Naive thymus-derived CD4-positive, alpha-beta T cell (primary cell): ENCODE measurements around the gene DNPEP. TPM values are rescaled to one million over a fixed set of nuclear protein-coding genes. Genes with fewer than 3 reads are reported as not detected.
"Not testable (repeated sequence)": the region's sequence is repeated elsewhere in the genome, so short reads cannot be mapped to it uniquely, and the experiment has no call there.

Experiments
- ATAC-seq: fragments of 150-1000 bp; cut with Tn5 transposase; 2 replicates; pipeline ENCODE4 v1.10.0; 2021; ENCODE audit warnings: mild to moderate bottlenecking, moderate library complexity
- CTCF ChIA-PET: fragments of 350-600 bp; sonication (Branson Sonifier 250); formaldehyde crosslinking; loops from one replicate; lab custom pipeline; 2021; ENCODE audit warnings: antibody characterized with exemption; lab: Charles Lee
- POLR2A ChIA-PET: fragments of 350-600 bp; sonication (Branson Sonifier 250); formaldehyde crosslinking; loops from one replicate; lab custom pipeline; 2021; ENCODE audit warnings: antibody characterized with exemption, inconsistent platforms; lab: Charles Lee
- DNase-seq, 9 donors: peaks; one replicate each; pipeline versions ENCODE4 v3.0.0 to v3.0.0-alpha.2; 2020 to 2022; ENCODE audit warnings: mixed read lengths in 1 of 9
- H3K27ac ChIP-seq: one replicate; pipeline ENCODE4 v1.7.0; 2013; ENCODE audit warnings: mild to moderate bottlenecking, low read depth, low read length, moderate library complexity
- H3K27me3 ChIP-seq, 2 donors: one replicate each; pipeline ENCODE4 v1.7.0; 2013; ENCODE audit warnings: low read length in 2 of 2, mild to moderate bottlenecking in 2 of 2, moderate library complexity in 2 of 2; ENCODE audit not compliant: control insufficient read depth in 2 of 2, insufficient read depth in 2 of 2
- H3K36me3 ChIP-seq, 3 experiments: 1 replicate in 2 of 3; 2 replicates in 1 of 3; pipeline ENCODE4 v1.7.0; 2013; ENCODE audit warnings: low read length in 3 of 3, mild to moderate bottlenecking in 3 of 3, moderate library complexity in 1 of 3; ENCODE audit not compliant: insufficient read depth in 3 of 3, control insufficient read depth in 2 of 3
- H3K4me1 ChIP-seq, 2 donors: one replicate each; pipeline ENCODE4 v1.7.0; 2013; ENCODE audit warnings: low read length in 2 of 2, mild to moderate bottlenecking in 2 of 2, moderate library complexity in 1 of 2; ENCODE audit not compliant: control insufficient read depth in 2 of 2, insufficient read depth in 2 of 2
- H3K4me3 ChIP-seq: 2 replicates; pipeline ENCODE4 v1.7.0; 2013; ENCODE audit warnings: mild to moderate bottlenecking, low read length
- H3K9me3 ChIP-seq, 3 experiments: 1 replicate in 2 of 3; 2 replicates in 1 of 3; pipeline ENCODE4 v1.7.0; 2013; ENCODE audit warnings: low read length in 3 of 3; ENCODE audit not compliant: control insufficient read depth in 2 of 3
- H3K27ac Mint-ChIP-seq, 9 donors: one replicate each; pipeline ENCODE4 v1.8.0; 2020 to 2022; ENCODE audit warnings: mixed read lengths in 9 of 9, mild to moderate bottlenecking in 8 of 9, moderate library complexity in 5 of 9, inconsistent platforms in 2 of 9
- H3K27me3 Mint-ChIP-seq, 5 donors: one replicate each; pipeline ENCODE4 v1.8.0; 2021 to 2022; ENCODE audit warnings: mixed read lengths in 5 of 5, mild to moderate bottlenecking in 1 of 5
- H3K36me3 Mint-ChIP-seq, 5 donors: one replicate each; pipeline ENCODE4 v1.8.0; 2020 to 2022; ENCODE audit warnings: mixed read lengths in 5 of 5, mild to moderate bottlenecking in 3 of 5, inconsistent platforms in 1 of 5
- H3K4me1 Mint-ChIP-seq, 7 donors: one replicate each; pipeline ENCODE4 v1.8.0; 2020 to 2022; ENCODE audit warnings: mixed read lengths in 7 of 7, mild to moderate bottlenecking in 3 of 7, inconsistent platforms in 1 of 7
- H3K4me3 Mint-ChIP-seq, 10 donors: one replicate each; pipeline ENCODE4 v1.8.0; 2020 to 2022; ENCODE audit warnings: mild to moderate bottlenecking in 10 of 10, mixed read lengths in 10 of 10, moderate library complexity in 6 of 10, inconsistent platforms in 2 of 10
- H3K9me3 Mint-ChIP-seq, 11 donors: one replicate each; pipeline ENCODE4 v1.8.0; 2020 to 2022; ENCODE audit warnings: mixed read lengths in 11 of 11, mild to moderate bottlenecking in 4 of 11, inconsistent platforms in 1 of 11, moderate library complexity in 1 of 11
- intact Hi-C, 2 donors: fragments of 100-400 bp; cut with micrococcal nuclease; formaldehyde crosslinking; loops; one replicate each; pipeline ENCODE4 v1.15.1; 2023
- polyA plus RNA-seq, 2 donors: library from polyadenylated mRNA; unstranded; fragments of 300-500 nt; fragmentation: Illumina TruSeq; gene quantifications; one replicate each; pipeline ENCODE4 v1.2.3, GENCODE V29; 2021
- total RNA-seq, 6 experiments: library from RNA in 5 of 6; stranded (reverse) in 5 of 6; gene quantifications; 1 replicate in 5 of 6; 2 replicates in 1 of 6; pipeline ENCODE4 v1.2.3 and lab custom pipeline; 2021 to 2026

The DNPEP gene
- total and polyA plus RNA-seq, 7 experiments from 2014 or later: 57.5 to 115 (median 73.9) TPM

GRCh38 chr2:219407343-219407742, 19.6 kb upstream of the DNPEP start:
- H3K27me3 ChIP-seq, H3K36me3 ChIP-seq, H3K9me3 Mint-ChIP-seq, H3K4me1 Mint-ChIP-seq, H3K4me1 ChIP-seq, H3K27ac Mint-ChIP-seq, intact Hi-C loops, H3K9me3 ChIP-seq, H3K4me3 Mint-ChIP-seq, H3K36me3 Mint-ChIP-seq, POLR2A ChIA-PET, ATAC-seq, CTCF ChIA-PET, DNase-seq, H3K4me3 ChIP-seq, H3K27ac ChIP-seq: not testable (repeated sequence)
- peaks cover 0 to 27% (median 10%) of the 10 kb centered on the region in 5 donors for H3K27me3 Mint-ChIP-seq

- H3K27ac ChIP-seq: no peak overlapping the region
- no peaks in the 10 kb centered on the region for H3K9me3 ChIP-seq
- no peaks in the 10 kb centered on the region for H3K27me3 ChIP-seq
- DNase-seq (no peak), ATAC-seq (no peak)
- H3K4me3 Mint-ChIP-seq: no peak overlapping the region
- peaks cover 0 to 3% of the 10 kb centered on the region in 2 donors for H3K4me1 ChIP-seq
- peaks cover 0 to 8% (median 3%) of the 10 kb centered on the region in 7 donors for H3K4me1 Mint-ChIP-seq
- ChIA-PET POLR2A (no interaction called here), CTCF (no interaction called here)
- H3K36me3 ChIP-seq: no peaks in the 10 kb centered on the region
- no peak overlapping the region for H3K4me3 ChIP-seq
- no peaks in the 10 kb centered on the region for H3K36me3 Mint-ChIP-seq
- no peak overlapping the region for H3K27ac Mint-ChIP-seq
- H3K9me3 Mint-ChIP-seq: peaks cover 0 to 6% (median 0%) of the 10 kb centered on the region in 11 donors
- intact Hi-C loops: no loop called here
- peaks cover 0 to 26% (median 7%) of the 10 kb centered on the region in 5 donors for H3K27me3 Mint-ChIP-seq
Measured at GRCh38 chr2:219406861-219407230, 19.1 kb upstream of the DNPEP start.

DNA sequence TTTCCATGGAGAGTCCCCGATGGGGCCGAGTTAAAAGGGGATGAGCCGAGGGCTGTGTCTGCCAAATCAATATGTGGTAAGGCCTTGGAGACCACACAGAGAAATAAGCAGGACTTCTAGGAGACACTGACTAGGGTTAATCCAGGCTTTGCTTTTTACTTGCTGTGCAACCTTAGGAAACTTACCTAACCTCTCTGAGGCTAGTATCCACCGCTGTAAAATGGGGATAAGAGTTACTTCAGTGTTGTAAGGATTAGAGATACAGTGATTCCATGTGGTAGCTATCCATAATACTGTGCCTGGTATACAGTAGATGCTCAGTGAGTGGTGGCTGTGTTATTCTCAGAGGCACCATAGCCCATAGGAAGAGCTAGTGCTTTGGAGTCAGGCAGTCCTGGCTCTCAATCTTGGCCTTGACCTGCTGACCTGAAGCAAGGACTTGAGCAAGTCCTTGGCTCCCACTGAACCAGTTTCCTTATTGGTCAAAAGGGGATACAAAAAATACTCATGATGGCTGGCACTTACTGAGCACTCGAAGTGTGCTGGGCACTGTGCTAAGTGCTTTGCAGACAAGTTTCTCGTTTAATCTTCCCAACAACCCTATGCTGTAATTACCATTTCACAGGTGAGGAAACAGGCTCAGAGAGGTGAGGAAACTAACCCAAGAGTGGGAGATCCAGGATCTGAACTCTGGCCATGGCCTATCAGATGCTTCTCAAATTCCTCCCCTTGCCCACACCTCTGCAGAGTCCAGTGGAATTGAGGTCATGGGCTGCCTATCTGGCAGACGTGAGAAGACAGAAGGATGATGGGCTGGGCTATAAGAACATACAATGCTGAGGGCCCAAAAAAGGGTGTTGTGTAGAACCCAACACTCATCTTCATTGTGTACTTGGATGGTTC, 18.5 kb upstream of the DNPEP start:
- no peaks in the 10 kb centered on the region for H3K9me3 ChIP-seq
- H3K27ac ChIP-seq: no peak overlapping the region
- H3K4me3 ChIP-seq: no peak overlapping the region
- no peak for ATAC-seq
- ChIA-PET POLR2A (no interaction called here), CTCF (interaction anchor here (0.6 to 6.2 kb wide), 2 partner anchors 122 to 124 kb away, joined by 3 to 67 read pairs; no protein-coding TSS in a partner anchor)
- Mint-ChIP-seq H3K4me1 (peaks cover 0 to 8% (median 4%) of the 10 kb centered on the region in 7 donors), H3K4me3 (no peak overlapping the region), H3K9me3 (peaks cover 0 to 2% (median 0%) of the 10 kb centered on the region in 11 donors), H3K27me3 (peaks cover 0 to 20% (median 7%) of the 10 kb centered on the region in 5 donors), H3K27ac (no peak overlapping the region), H3K36me3 (no peaks in the 10 kb centered on the region)
- no peaks in the 10 kb centered on the region for H3K27me3 ChIP-seq
- intact Hi-C loops: no loop called here
- H3K4me1 ChIP-seq: peaks cover 0 to 3% of the 10 kb centered on the region in 2 donors
- no peak for DNase-seq
- no peaks in the 10 kb centered on the region for H3K36me3 ChIP-seq

DNA sequence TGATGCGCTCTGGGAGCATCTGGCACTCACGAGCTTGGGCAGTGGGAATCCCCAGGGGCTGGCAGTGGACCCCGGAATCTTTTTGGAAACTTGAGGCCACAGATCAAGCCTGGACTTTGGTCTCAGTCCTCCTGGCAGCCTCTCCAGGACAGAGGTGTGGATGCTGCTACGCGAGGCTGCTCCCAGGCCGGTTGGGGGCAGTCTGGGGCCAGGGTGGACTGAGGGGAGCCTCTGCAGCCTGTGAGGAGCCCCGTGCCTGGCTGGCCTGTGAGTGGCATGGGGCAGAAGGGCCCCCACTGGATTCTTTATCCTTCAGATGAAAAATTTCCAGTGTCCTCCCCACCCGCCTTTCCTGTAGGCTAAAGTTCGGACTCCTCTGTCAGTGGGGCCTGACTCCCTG, 17.7 kb upstream of the DNPEP start:
- Mint-ChIP-seq H3K4me3 (no peak overlapping the region), H3K36me3 (no peaks in the 10 kb centered on the region), H3K4me1 (peaks cover 0 to 8% (median 4%) of the 10 kb centered on the region in 7 donors), H3K27me3 (peaks cover 0 to 18% (median 7%) of the 10 kb centered on the region in 5 donors), H3K27ac (no peak overlapping the region), H3K9me3 (peaks cover 0 to 2% (median 0%) of the 10 kb centered on the region in 11 donors)
- ATAC-seq: no peak
- Histone ChIP-seq H3K36me3 (no peaks in the 10 kb centered on the region), H3K9me3 (no peaks in the 10 kb centered on the region), H3K27ac (no peak overlapping the region), H3K4me1 (peaks cover 0 to 3% of the 10 kb centered on the region in 2 donors), H3K4me3 (no peak overlapping the region), H3K27me3 (no peaks in the 10 kb centered on the region)
- intact Hi-C loops: no loop called here
- DNase-seq: no peak
- ChIA-PET CTCF (interaction anchor here (1.4 to 6.2 kb wide), 2 partner anchors 25 to 124 kb away, joined by 3 to 67 read pairs; no protein-coding TSS in a partner anchor), POLR2A (no interaction called here)

GRCh38 chr2:219404954-219405353, 17.2 kb upstream of the DNPEP start:
- H3K27ac ChIP-seq: no peak overlapping the region
- Mint-ChIP-seq H3K36me3 (no peaks in the 10 kb centered on the region), H3K4me3 (no peak overlapping the region), H3K4me1 (peaks cover 0 to 8% (median 4%) of the 10 kb centered on the region in 7 donors), H3K9me3 (peaks cover 0 to 2% (median 0%) of the 10 kb centered on the region in 11 donors), H3K27me3 (peaks cover 0 to 18% (median 7%) of the 10 kb centered on the region in 5 donors), H3K27ac (no peak overlapping the region)
- no peaks in the 10 kb centered on the region for H3K27me3 ChIP-seq
- DNase-seq (no peak), ATAC-seq (no peak)
- CTCF ChIA-PET: interaction anchor here (1.2 to 6.2 kb wide), 4 partner anchors 16 to 125 kb away, joined by 3 to 67 read pairs (median 4); no protein-coding TSS in a partner anchor
- peaks cover 0 to 3% of the 10 kb centered on the region in 2 donors for H3K4me1 ChIP-seq
- H3K4me3 ChIP-seq: no peak overlapping the region
- POLR2A ChIA-PET: no interaction called here
- intact Hi-C loops: loop anchor here in 1 of 2 donors (5.0 kb wide), 1 partner anchor 37 kb away; no protein-coding TSS in a partner anchor
- H3K9me3 ChIP-seq: no peaks in the 10 kb centered on the region
- H3K36me3 ChIP-seq: no peaks in the 10 kb centered on the region

- intact Hi-C loops: loop anchor here in 1 of 2 donors (5.0 kb wide), 1 partner anchor 38 kb away; no protein-coding TSS in a partner anchor
- no peak overlapping the region for H3K27ac ChIP-seq
- no peak overlapping the region for H3K27ac Mint-ChIP-seq
- H3K36me3 Mint-ChIP-seq: no peaks in the 10 kb centered on the region
- ATAC-seq: no peak
- peaks cover 0 to 8% (median 4%) of the 10 kb centered on the region in 7 donors for H3K4me1 Mint-ChIP-seq
- no peaks in the 10 kb centered on the region for H3K27me3 ChIP-seq
- H3K9me3 Mint-ChIP-seq: peaks cover 0 to 2% (median 0%) of the 10 kb centered on the region in 11 donors
- DNase-seq: no peak
- no peak overlapping the region for H3K4me3 ChIP-seq
- CTCF ChIA-PET: interaction anchor here (0.6 to 6.2 kb wide), 7 partner anchors 12 to 282 kb away, joined by 3 to 67 read pairs (median 6); no protein-coding TSS in a partner anchor
- no peaks in the 10 kb centered on the region for H3K36me3 ChIP-seq
- H3K4me1 ChIP-seq: peaks cover 0 to 3% of the 10 kb centered on the region in 2 donors
- POLR2A ChIA-PET: no interaction called here
- H3K9me3 ChIP-seq: no peaks in the 10 kb centered on the region
- H3K27me3 Mint-ChIP-seq: peaks cover 0 to 18% (median 7%) of the 10 kb centered on the region in 5 donors
- H3K4me3 Mint-ChIP-seq: no peak overlapping the region
Measured at GRCh38 chr2:219404291-219404910, 16.7 kb upstream of the DNPEP start.
